Activated T-cell treated with anti-CD3 and anti-CD28 coated beads, Interleukin-2, amount 50 U/mL, for 72 hours (primary cell): ENCODE data around the gene SELENOW. TPM values are rescaled to one million over a fixed set of nuclear protein-coding genes. Genes with fewer than 3 reads are reported as not detected.

Experiments
- ATAC-seq, 2 donors: fragments of 150-1000 bp; cut with Tn5 transposase; replicated peaks in 1 of 2; 2 replicates each; pipeline ENCODE4 v1.10.0; 2021; ENCODE audit warnings: moderate library complexity in 2 of 2, mild to moderate bottlenecking in 1 of 2
- DNase-seq, 2 donors: peaks; one replicate each; pipeline ENCODE4 v3.0.0; 2021 to 2022; ENCODE audit warnings: mixed read lengths in 1 of 2
- H3K27ac Mint-ChIP-seq: one replicate; pipeline ENCODE4 v1.8.0; 2022; ENCODE audit warnings: mild to moderate bottlenecking, moderate library complexity, mixed read lengths
- H3K27me3 Mint-ChIP-seq: one replicate; pipeline ENCODE4 v1.8.0; 2022; ENCODE audit warnings: low read depth, mixed read lengths
- H3K36me3 Mint-ChIP-seq, 2 donors: one replicate each; pipeline ENCODE4 v1.8.0; 2022; ENCODE audit warnings: mixed read lengths in 2 of 2, mild to moderate bottlenecking in 1 of 2; ENCODE audit not compliant: insufficient read depth in 2 of 2
- H3K4me1 Mint-ChIP-seq: one replicate; pipeline ENCODE4 v1.8.0; 2022; ENCODE audit warnings: low read depth, mixed read lengths
- H3K4me3 Mint-ChIP-seq, 2 donors: one replicate each; pipeline ENCODE4 v1.8.0; 2022; ENCODE audit warnings: mild to moderate bottlenecking in 2 of 2, mixed read lengths in 2 of 2, moderate library complexity in 2 of 2
- H3K9me3 Mint-ChIP-seq, 2 donors: one replicate each; pipeline ENCODE4 v1.8.0; 2022; ENCODE audit warnings: mixed read lengths in 2 of 2
- total RNA-seq, 2 donors: library from RNA; stranded (reverse); gene quantifications; one replicate each; pipeline ENCODE4 v1.2.3, GENCODE V29; 2022

SELENOW gene
- total RNA-seq, 2 donors from 2014 or later = 73.4 to 79.5 TPM

DNA sequence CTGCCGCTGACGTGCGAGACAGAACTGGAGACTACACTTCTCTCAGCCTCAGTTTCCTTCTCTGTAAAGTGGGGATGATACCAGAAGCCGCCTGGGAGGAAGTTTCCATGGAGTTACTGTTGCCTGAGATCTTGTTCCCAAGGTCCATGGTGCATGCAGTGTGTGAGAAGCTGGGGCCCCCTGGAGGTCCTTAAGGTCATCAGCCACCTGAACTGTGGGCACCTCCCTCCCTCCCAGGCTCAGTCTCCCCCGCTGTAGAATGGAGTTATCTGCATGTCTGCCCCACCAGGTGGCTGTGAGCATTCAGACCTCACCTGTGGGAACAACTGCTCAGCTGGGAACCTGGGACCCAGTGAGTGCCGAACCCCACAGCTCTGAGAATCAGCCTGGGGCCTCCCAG lies 45.9 kb downstream of the SELENOW start:
- DNase-seq = no peak
- no peaks in the 10 kb centered on the region for H3K36me3 Mint-ChIP-seq
- H3K4me3 Mint-ChIP-seq = no peak overlapping the region
- H3K27me3 Mint-ChIP-seq = peaks cover 20% of the 10 kb centered on the region
- no peak for ATAC-seq
- no peaks in the 10 kb centered on the region for H3K9me3 Mint-ChIP-seq
- H3K4me1 Mint-ChIP-seq = peaks cover 5% of the 10 kb centered on the region
- H3K27ac Mint-ChIP-seq = no peak overlapping the region

DNA sequence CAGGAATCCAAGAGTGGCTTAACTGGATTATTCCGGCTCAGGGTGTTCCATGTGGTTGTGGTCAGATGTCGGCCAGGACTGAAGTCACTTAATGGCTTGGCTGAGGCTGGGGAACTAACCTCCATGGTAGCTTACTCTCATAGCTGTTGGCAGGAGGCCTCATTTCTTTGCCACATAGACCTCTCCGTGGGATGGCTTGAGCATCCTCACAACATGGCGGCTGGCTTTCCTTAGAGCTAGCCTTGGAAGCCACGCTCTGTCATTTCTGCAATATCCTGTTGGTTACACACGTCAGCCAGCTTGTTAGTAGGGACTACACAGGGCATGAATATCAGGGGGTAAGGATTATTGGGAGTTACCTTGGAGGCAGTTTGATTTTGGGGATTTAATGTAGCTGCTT lies 48.3 kb downstream of the SELENOW start:
- no peaks in the 10 kb centered on the region for H3K36me3 Mint-ChIP-seq
- no peaks in the 10 kb centered on the region for H3K27me3 Mint-ChIP-seq
- no peaks in the 10 kb centered on the region for H3K9me3 Mint-ChIP-seq
- ATAC-seq (no peak), DNase-seq (no peak)
- H3K27ac Mint-ChIP-seq = no peak overlapping the region
- no peak overlapping the region for H3K4me3 Mint-ChIP-seq
- no peaks in the 10 kb centered on the region for H3K4me1 Mint-ChIP-seq

DNA sequence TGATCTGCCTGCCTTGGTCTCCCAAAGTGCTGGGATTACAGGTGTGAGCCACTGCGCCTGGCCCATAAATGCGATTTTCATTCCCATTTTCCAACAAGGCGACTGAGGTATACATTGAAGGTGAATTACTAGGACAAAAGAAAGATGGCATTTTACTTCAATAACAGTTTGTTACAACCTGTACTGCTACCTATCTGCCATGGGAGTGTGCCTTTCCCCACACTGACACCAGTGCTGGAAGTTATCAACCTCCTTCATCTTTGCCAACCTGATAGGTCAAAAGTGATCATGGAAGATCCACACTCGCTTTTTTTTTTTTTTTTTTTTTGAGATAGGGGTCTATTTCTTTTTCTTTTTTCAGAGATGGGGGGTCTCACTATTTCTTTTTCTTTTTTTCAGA lies 54.2 kb downstream of the SELENOW start:
- no peaks in the 10 kb centered on the region for H3K4me1 Mint-ChIP-seq
- no peak overlapping the region for H3K4me3 Mint-ChIP-seq
- no peaks in the 10 kb centered on the region for H3K9me3 Mint-ChIP-seq
- H3K27ac Mint-ChIP-seq = no peak overlapping the region
- H3K27me3 Mint-ChIP-seq = no peaks in the 10 kb centered on the region
- ATAC-seq (no peak), DNase-seq (no peak)
- no peaks in the 10 kb centered on the region for H3K36me3 Mint-ChIP-seq

Other genes with a start within 250 kb of the SELENOW start
- gene ZNF541, start 205.6 kb upstream of the SELENOW start, total RNA-seq = under 1 TPM; 0.69 to 0.96 TPM
- gene BICRA, start 169.6 kb upstream of the SELENOW start, total RNA-seq = 10 to 100 TPM; 17.0 to 17.9 TPM
- 1 to 10 TPM; 1.6 to 2.9 TPM for gene EHD2, start 65.3 kb upstream of the SELENOW start, total RNA-seq
- 100 to 1,000 TPM; 405 to 415 TPM for gene NOP53, start 33.2 kb upstream of the SELENOW start, total RNA-seq
- gene TPRX1, start 25.8 kb downstream of the SELENOW start, total RNA-seq = not detected
- not detected for gene CRX, start 43.2 kb downstream of the SELENOW start, total RNA-seq
- not detected for gene TPRX2, start 80.5 kb downstream of the SELENOW start, total RNA-seq
- not detected for gene SULT2A1, start 107.6 kb downstream of the SELENOW start, total RNA-seq
- not detected for gene BSPH1, start 213.5 kb downstream of the SELENOW start, total RNA-seq
- not detected for gene ELSPBP1, start 215.9 kb downstream of the SELENOW start, total RNA-seq